GM11168 (cell line): ENCODE data around the gene GSTM4.

ENCODE experiments used
- in situ Hi-C: fragments of 300-500 bp; cut with MboI; formaldehyde crosslinking; loops from one replicate; pipeline ENCODE4 v1.12.0; 2022; ENCODE audit warnings: low sequenced_read_pairs; ENCODE audit not compliant: unreplicated experiment

The GSTM4 gene

DNA sequence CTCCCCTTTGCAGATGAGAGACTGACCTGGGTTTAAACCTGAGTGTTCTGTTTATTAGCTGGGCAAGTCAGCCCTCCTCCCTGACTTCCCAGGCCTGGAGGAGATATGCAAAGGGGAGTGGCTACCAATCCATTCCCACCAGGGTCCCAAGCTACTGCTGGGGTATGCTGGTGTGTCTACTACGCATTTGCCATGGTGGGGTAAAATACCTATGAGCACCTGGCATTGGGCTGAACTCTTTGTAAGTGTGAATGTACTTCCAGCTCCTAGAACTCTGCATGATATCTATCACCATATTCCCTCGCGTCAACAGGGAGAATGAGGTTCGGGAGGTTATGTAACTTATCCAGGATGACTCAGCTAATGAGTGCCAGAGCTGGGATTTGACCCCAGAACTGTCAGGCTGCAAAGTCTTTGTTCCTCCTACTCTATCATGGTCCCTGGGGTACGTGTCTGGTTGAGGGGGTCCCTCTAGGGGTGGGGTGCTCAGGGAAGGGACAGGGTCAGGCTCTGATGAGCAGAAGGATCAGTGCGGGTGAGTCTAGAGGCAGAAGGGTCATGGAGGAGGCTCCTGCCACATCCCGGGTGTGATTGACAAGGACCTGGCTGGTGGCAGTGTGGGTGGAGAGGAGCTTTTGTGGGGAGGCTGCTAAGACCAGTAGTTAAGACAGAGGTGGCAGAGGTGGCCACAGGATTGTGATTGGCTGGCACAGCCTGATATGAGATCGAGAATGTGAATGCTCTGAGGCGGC is 19.5 kb upstream of the GSTM4 start:
- in situ Hi-C loops = no loop called here

- in situ Hi-C loops = no loop called here
Measured at GRCh38 chr1:109637446-109637845, 18.5 kb upstream of the GSTM4 start.

DNA sequence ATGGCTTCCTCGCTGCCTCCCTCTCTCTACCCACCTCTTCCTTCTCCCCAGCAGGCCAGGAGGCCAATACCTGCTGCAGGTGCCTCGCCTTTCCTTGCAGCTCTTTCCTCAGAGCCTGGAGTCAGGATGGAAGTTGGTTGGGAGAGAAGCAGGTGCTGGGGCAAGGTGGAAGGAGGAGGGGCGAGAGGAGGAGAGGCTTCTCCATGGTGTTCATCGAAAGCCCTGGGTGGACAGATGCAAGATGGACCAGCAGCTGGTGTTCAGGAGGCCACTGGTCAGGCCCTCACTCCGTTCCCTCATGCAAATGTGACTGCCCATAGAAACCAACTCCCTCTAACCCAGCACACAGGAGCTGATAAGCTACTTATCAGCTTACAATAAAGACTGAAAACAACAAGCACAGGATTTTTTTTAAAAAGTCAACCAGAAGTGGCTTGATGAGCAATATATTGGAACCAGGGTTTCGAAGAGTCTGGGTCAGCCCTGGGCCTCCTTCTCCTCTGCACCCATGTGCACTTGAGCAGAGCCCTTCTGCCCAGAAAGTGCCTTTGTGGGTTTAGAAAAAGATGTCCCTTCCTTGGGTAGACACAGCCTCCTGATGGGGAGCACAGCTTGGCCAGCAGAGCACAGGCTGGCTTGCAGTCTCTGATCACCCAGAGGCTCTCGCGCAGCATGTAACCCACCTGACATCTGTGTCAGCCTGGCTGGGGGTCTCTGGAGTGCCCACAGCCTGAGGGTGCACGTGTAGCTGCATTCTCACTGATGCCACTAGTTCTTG is 16.6 kb upstream of the GSTM4 start:
- in situ Hi-C loops = no loop called here

- in situ Hi-C loops = loop anchor here (5.0 kb wide), 1 partner anchor 132 kb away; no protein-coding TSS in a partner anchor
Measured at GRCh38 chr1:109639841-109640184, 16.1 kb upstream of the GSTM4 start.

- in situ Hi-C loops = loop anchor here (5.0 kb wide), 1 partner anchor 132 kb away; no protein-coding TSS in a partner anchor
Measured at GRCh38 chr1:109640285-109640865, 15.5 kb upstream of the GSTM4 start.

DNA sequence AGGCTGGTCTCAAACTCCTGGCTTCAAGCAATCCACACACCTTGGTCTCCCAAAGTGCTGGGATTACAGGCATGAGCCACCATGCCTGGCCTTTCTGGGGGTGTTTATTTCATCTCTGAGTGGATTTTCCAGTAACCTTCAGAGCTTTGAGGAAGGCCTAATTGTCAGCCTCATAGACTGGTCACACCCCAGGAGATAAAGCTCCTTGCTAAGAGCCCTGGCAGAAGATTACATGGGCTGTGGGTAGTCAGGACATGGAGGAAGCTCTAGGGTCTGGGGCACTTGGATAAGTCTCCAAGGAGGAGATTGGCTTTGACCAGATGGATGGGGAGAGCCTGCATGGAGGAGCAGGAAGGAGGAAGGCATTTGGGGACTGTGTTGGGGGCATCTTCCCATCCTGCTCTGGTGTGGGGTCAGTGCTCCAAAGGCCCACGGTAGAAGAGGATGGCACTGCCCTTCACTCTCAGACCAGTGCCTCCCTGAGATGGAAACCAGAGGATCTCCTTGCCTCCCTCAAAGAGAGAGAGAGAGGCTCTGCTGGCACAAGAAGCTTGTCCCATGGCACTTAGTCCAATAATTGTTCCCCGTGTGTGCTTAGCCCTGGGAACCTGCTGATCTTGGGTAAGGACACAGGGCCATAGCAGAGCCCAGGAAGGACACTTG is 14.7 kb upstream of the GSTM4 start:
- in situ Hi-C loops = loop anchor here (5.0 kb wide), 1 partner anchor 131 kb away; no protein-coding TSS in a partner anchor

GRCh38 chr1:109641861-109642260 is 14.0 kb upstream of the GSTM4 start:
- in situ Hi-C loops = loop anchor here (5.0 kb wide), 1 partner anchor 130 kb away; no protein-coding TSS in a partner anchor

GRCh38 chr1:109642626-109643025 is 13.3 kb upstream of the GSTM4 start:
- in situ Hi-C loops = loop anchor here (5.0 kb wide), 1 partner anchor 130 kb away; no protein-coding TSS in a partner anchor

- in situ Hi-C loops = loop anchor here (5.0 kb wide), 1 partner anchor 129 kb away; no protein-coding TSS in a partner anchor
Measured at GRCh38 chr1:109643385-109644230, 12.3 kb upstream of the GSTM4 start.

- in situ Hi-C loops = loop anchor here (5.0 kb wide), 1 partner anchor 128 kb away; no protein-coding TSS in a partner anchor
Measured at GRCh38 chr1:109644670-109645069, 11.2 kb upstream of the GSTM4 start.

DNA sequence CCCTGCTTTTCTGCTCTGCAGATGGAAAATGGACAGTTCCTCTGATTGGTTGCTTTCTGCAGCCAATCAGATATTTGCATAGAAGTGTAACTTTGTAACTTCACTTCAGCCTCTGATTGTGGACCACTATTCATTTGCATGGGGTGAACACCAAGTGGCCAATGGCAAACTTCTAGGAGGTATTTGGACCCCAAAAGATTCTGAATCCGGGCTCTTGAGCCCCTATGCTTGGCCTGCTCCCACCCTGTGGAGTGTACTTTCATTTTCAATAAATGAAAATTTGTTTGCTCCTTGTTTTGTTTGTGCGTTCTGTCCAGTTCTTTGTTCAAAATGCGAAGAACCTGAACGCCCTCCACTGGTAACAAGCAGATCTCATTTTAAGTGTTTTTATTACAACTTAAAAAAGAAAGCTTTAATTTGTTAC is 6.4 kb upstream of the GSTM4 start:
- in situ Hi-C loops = no loop called here

GRCh38 chr1:109650609-109651008 is 5.3 kb upstream of the GSTM4 start:
- in situ Hi-C loops = no loop called here

- in situ Hi-C loops = no loop called here
Measured at GRCh38 chr1:109652402-109652801, 3.5 kb upstream of the GSTM4 start.

GRCh38 chr1:109653306-109653705 is 2.6 kb upstream of the GSTM4 start:
- in situ Hi-C loops = no loop called here

- in situ Hi-C loops = no loop called here
Measured at GRCh38 chr1:109654519-109654918, 1.4 kb upstream of the GSTM4 start.

DNA sequence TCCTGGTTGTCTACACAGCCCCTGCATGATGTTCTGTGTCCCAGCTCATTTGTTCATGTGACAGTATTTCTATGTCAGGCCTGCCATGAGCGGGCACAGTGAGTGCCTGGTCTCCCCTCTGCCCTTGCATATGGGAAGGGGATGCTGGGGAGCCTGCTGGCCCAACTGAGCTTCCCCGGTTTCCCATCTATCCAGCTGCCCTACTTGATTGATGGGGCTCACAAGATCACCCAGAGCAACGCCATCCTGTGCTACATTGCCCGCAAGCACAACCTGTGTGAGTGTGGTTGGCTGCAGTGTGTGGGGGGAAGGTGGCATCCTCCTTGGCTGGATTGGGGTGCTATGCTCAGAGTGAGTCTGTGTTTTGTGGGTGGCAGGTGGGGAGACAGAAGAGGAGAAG is 1.5 kb downstream of the GSTM4 start:
- in situ Hi-C loops = no loop called here

DNA sequence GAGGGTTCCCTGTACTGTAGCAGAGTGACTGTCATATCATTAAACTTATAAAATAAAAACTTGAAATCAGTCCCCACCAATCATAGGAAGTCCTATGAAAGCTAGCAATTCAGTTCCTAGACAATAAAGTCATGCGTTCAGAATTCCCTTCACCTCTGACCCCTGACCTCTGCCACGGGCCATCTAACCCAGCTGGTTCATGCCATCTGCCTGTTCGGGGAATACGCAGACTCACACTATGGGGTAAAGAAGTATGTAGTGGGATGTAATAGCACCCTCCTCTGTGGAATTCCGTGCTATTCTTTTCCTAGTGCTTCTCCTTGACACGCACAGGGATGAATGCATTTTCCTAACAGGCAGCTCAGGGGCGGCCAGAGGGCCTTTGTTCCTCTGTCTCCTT is 2.1 kb downstream of the GSTM4 start:
- in situ Hi-C loops = no loop called here

GRCh38 chr1:109658533-109659042 is 2.7 kb downstream of the GSTM4 start:
- in situ Hi-C loops = no loop called here

DNA sequence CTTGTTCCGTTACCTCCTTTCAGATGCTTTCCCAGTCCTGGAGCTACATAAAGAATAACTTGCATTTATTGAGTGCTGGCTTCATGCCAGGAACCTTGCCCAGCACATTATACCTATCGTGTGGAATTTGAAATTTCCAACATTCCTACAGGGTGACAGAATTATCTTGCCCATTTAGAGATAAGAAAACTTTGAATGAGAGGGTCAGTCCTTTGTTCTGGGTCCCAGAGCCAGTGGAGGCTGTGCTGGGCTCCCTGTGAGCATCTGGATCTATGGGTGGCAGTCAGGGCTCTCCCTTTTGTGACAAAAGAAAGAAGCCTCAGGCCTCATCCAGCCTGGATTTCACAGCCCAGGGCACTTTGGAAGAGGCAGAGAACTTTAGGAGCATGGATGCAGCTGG is 3.2 kb downstream of the GSTM4 start:
- in situ Hi-C loops = no loop called here
